Endodermal cell (in vitro differentiated cells): Measurements from ENCODE around the gene BMP6. TPM values are rescaled to one million over a fixed set of nuclear protein-coding genes. Genes with fewer than 3 reads are reported as not detected.

Experiments
- DNase-seq: peaks from one replicate; pipeline ENCODE4 v3.0.0-alpha.2; 2017
- H3K27ac ChIP-seq: 2 replicates; pipeline ENCODE4 v1.5.1; 2013; ENCODE audit warnings: mild to moderate bottlenecking, low read depth, low read length, moderate library complexity
- H3K27me3 ChIP-seq: 2 replicates; pipeline ENCODE4 v1.6.1; 2013; ENCODE audit warnings: mild to moderate bottlenecking, low read length, moderate library complexity; ENCODE audit not compliant: insufficient read depth, control insufficient read depth, poor library complexity, severe bottlenecking
- H3K36me3 ChIP-seq: 2 replicates; pipeline ENCODE4 v1.7.0; 2013; ENCODE audit warnings: mild to moderate bottlenecking, low read length, moderate library complexity; ENCODE audit not compliant: control insufficient read depth, insufficient read depth
- H3K4me1 ChIP-seq: one replicate; pipeline ENCODE4 v1.7.0; 2013; ENCODE audit warnings: low read length; ENCODE audit not compliant: control insufficient read depth, insufficient read depth
- H3K4me3 ChIP-seq: 2 replicates; pipeline ENCODE4 v1.5.1; 2013; ENCODE audit warnings: mild to moderate bottlenecking, low read length, moderate library complexity
- H3K9ac ChIP-seq: 2 replicates; pipeline ENCODE4 v1.6.1; 2013; ENCODE audit warnings: mild to moderate bottlenecking, low read length, moderate library complexity; ENCODE audit not compliant: poor library complexity, severe bottlenecking; ENCODE audit errors: extremely low read depth
- H3K9me3 ChIP-seq: 2 replicates; pipeline ENCODE4 v1.6.1; 2013; ENCODE audit warnings: mild to moderate bottlenecking, low read length, moderate library complexity; ENCODE audit not compliant: control insufficient read depth
- H3K27ac Mint-ChIP-seq: 2 replicates; pipeline ENCODE4 v1.8.0; 2020; ENCODE audit warnings: mixed read lengths
- H3K27me3 Mint-ChIP-seq: 2 replicates; pipeline ENCODE4 v1.8.0; 2021; ENCODE audit warnings: mild to moderate bottlenecking, mixed read lengths; ENCODE audit not compliant: insufficient read depth
- H3K36me3 Mint-ChIP-seq: 2 replicates; pipeline ENCODE4 v1.8.0; 2020; ENCODE audit warnings: low read depth, mixed read lengths
- H3K4me1 Mint-ChIP-seq: 2 replicates; pipeline ENCODE4 v1.8.0; 2020; ENCODE audit warnings: mixed read lengths
- H3K4me3 Mint-ChIP-seq: 2 replicates; pipeline ENCODE4 v1.8.0; 2020; ENCODE audit warnings: mild to moderate bottlenecking, moderate library complexity, mixed read lengths
- H3K9me3 Mint-ChIP-seq: 2 replicates; pipeline ENCODE4 v1.8.0; 2020; ENCODE audit warnings: mild to moderate bottlenecking, mixed read lengths
- WGBS, 2 experiments: methylation state at CpG; one replicate each; pipeline versions ENCODE4 v1.1.5 to v1.1.7; 2013; ENCODE audit warnings: missing lambda C conversion rate in 2 of 2, mixed read lengths in 1 of 2; ENCODE audit not compliant: insufficient coverage in 1 of 2, insufficient read length in 1 of 2; 5-methylcytosine and 5-hydroxymethylcytosine counted together
- total RNA-seq, 2 donors: library from RNA; stranded (reverse); fragmentation: NEBNext Ultra II Directional in 1 of 2; extraction: Animal tissue kit (Norgen Biotek cat#: 25700) in 1 of 2; gene quantifications; 2 replicates in 1 of 2; 3 replicates in 1 of 2; pipeline ENCODE4 v1.2.1, GENCODE V29; 2021
- TF ChIP-seq, protein P1 (sequence below): fragments of 200-600 bp; sonication (generic); conservative IDR thresholded peaks from 2 replicates; pipeline ENCODE4 v1.5.0; 2021; ENCODE audit warnings: antibody characterized with exemption, mild to moderate bottlenecking

Gene BMP6
- total RNA-seq, 2 donors from 2014 or later, result 0.62 to 0.71 TPM

DNA sequence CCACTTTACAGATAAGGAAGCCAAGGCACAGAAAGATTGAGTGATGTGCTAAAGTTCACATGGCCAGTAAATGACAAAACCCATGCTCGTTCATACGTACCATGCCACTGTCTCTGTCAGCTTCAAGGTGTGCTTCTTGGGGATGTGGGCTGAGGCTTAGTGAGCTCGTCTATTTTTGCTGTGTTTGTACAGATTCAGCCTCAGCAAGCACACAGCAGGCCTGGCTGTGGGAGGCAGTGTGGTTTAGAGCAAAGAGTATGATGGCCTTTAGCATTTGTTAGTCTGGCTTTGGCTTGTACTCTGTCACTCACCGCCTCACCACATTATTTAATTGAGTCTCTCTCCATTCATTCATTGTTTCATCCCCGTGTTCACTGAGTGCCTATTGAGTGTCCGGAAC, 55.3 kb downstream of the BMP6 start:
- Histone ChIP-seq H3K4me3 (no peak overlapping the region), H3K9ac (no peak overlapping the region), H3K27ac (no peak overlapping the region), H3K27me3 (peaks cover 44% of the 10 kb centered on the region), H3K36me3 (no peaks in the 10 kb centered on the region), H3K4me1 (no peaks in the 10 kb centered on the region), H3K9me3 (no peaks in the 10 kb centered on the region)
- TF ChIP-seq, protein P1, sequence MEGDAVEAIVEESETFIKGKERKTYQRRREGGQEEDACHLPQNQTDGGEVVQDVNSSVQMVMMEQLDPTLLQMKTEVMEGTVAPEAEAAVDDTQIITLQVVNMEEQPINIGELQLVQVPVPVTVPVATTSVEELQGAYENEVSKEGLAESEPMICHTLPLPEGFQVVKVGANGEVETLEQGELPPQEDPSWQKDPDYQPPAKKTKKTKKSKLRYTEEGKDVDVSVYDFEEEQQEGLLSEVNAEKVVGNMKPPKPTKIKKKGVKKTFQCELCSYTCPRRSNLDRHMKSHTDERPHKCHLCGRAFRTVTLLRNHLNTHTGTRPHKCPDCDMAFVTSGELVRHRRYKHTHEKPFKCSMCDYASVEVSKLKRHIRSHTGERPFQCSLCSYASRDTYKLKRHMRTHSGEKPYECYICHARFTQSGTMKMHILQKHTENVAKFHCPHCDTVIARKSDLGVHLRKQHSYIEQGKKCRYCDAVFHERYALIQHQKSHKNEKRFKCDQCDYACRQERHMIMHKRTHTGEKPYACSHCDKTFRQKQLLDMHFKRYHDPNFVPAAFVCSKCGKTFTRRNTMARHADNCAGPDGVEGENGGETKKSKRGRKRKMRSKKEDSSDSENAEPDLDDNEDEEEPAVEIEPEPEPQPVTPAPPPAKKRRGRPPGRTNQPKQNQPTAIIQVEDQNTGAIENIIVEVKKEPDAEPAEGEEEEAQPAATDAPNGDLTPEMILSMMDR, result no peak
- Mint-ChIP-seq H3K27ac (no peak overlapping the region), H3K9me3 (no peaks in the 10 kb centered on the region), H3K4me1 (no peaks in the 10 kb centered on the region), H3K4me3 (no peak overlapping the region), H3K27me3 (peaks cover 14% of the 10 kb centered on the region), H3K36me3 (no peaks in the 10 kb centered on the region)
- 90 to 94% methylated on average over 2 to 6 of the region's 6 CpGs for WGBS, 2 experiments
- no peak for DNase-seq

DNA sequence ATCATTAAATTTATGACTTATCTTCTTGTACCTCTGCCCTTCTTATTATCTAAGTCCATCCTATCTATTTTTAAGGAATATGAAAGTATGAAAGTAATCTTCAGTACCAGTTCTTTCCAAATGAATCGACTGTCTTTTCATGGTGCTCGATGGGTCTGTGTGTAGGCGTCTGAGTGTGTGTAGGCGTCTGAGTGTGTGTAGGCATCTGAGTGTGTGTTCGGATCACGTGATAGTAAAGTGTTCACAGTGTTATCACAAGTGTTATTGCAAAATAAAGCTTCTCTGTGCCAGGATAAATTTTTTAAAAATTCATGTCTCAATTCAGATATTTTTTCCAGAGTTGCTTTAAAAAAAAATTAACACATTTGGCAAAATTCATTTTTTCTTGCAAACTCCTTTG, 58.3 kb downstream of the BMP6 start:
- Histone ChIP-seq H3K9ac (no peak overlapping the region), H3K4me3 (no peak overlapping the region), H3K27ac (no peak overlapping the region), H3K4me1 (no peaks in the 10 kb centered on the region), H3K9me3 (no peaks in the 10 kb centered on the region), H3K27me3 (peaks cover 41% of the 10 kb centered on the region), H3K36me3 (no peaks in the 10 kb centered on the region)
- Mint-ChIP-seq H3K4me3 (no peak overlapping the region), H3K36me3 (no peaks in the 10 kb centered on the region), H3K4me1 (no peaks in the 10 kb centered on the region), H3K9me3 (no peaks in the 10 kb centered on the region), H3K27me3 (peaks cover 7% of the 10 kb centered on the region), H3K27ac (no peak overlapping the region)
- TF ChIP-seq, protein P1, result no peak
- WGBS, 2 experiments, result 92 to 100% methylated on average over 4 to 6 of the region's 6 CpGs
- no peak for DNase-seq

DNA sequence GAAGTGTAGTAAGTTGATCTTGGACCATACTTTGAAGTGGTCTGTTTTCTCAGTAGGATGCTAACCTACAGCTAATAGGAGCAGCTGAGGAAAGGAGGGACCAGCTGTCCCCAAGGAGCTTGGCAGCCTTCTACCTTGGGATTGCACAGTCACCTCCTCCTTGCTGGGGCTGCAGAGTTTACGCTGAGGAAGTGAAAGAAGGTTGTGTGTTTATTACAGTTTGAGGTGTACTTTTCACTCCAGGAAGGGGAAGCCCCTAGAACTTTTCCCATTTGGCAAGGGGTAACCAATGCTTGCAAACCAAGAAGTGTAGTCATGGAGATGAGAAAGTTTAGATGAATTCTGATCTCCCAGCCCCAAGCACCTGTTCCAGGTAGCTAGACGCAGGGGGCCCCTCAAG, 58.8 kb downstream of the BMP6 start:
- Histone ChIP-seq H3K27ac (no peak overlapping the region), H3K9ac (no peak overlapping the region), H3K36me3 (no peaks in the 10 kb centered on the region), H3K4me3 (no peak overlapping the region), H3K9me3 (no peaks in the 10 kb centered on the region), H3K4me1 (no peaks in the 10 kb centered on the region), H3K27me3 (peaks cover 41% of the 10 kb centered on the region)
- H3K9me3 Mint-ChIP-seq, result no peaks in the 10 kb centered on the region
- no peak overlapping the region for H3K27ac Mint-ChIP-seq
- H3K4me3 Mint-ChIP-seq, result no peak overlapping the region
- DNase-seq, result no peak
- WGBS, 2 experiments, result 91 to 100% methylated on average over 1 to 2 of the region's 2 CpGs
- H3K27me3 Mint-ChIP-seq, result peaks cover 8% of the 10 kb centered on the region
- TF ChIP-seq, protein P1, result no peak
- no peaks in the 10 kb centered on the region for H3K4me1 Mint-ChIP-seq
- H3K36me3 Mint-ChIP-seq, result no peaks in the 10 kb centered on the region
